ENCODE data around the gene IL24.

IL24 gene

DNA sequence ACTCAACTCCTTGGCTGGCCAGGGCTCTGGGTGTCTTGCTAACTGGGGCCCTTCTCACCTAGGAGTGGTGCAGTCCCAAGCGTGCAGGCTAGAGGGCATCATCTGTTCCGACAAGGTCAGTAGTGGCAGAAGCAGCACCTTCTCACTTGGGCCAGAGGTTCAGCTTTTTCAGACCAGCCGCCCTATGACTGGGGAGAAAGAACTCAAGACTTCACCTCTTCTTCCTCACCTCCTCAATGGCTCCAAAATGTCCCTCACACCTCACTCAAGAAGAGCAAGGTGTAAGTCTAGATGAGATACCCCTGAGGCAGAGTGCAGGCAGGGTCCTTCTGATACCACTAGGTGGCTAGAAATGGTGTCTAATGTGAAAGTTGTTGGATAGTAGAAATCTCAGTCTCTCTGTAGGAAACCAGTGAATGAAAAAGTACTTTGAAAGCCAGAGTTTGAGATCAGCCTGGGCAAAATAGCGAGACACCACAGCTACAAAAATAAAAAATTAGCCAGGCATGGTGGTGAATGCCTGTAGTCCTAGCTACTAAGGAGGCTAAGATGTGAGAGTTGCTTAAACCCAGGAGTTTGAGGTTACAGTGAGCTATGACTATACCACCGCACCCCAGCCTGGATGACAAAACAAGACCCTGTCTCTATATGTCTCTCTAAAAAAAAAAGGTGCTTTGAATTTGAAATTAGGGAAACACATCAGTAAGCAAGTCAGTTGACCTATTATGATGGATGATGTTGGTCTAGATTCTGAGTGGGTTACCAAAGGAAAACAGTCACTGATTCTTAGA, 40.4 kb upstream of the IL24 start:
- no peak for DNase-seq (ENCODE audit: low read depth)
- H3K4me3 ChIP-seq (ENCODE audit: low read depth, low read length), result no peak overlapping the region
- TF ChIP-seq, protein P1, sequence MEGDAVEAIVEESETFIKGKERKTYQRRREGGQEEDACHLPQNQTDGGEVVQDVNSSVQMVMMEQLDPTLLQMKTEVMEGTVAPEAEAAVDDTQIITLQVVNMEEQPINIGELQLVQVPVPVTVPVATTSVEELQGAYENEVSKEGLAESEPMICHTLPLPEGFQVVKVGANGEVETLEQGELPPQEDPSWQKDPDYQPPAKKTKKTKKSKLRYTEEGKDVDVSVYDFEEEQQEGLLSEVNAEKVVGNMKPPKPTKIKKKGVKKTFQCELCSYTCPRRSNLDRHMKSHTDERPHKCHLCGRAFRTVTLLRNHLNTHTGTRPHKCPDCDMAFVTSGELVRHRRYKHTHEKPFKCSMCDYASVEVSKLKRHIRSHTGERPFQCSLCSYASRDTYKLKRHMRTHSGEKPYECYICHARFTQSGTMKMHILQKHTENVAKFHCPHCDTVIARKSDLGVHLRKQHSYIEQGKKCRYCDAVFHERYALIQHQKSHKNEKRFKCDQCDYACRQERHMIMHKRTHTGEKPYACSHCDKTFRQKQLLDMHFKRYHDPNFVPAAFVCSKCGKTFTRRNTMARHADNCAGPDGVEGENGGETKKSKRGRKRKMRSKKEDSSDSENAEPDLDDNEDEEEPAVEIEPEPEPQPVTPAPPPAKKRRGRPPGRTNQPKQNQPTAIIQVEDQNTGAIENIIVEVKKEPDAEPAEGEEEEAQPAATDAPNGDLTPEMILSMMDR (IDR thresholded peaks at IDR 0.05; ENCODE audit: low read depth, low read length, missing control alignments), result peak; percentile 56

DNA sequence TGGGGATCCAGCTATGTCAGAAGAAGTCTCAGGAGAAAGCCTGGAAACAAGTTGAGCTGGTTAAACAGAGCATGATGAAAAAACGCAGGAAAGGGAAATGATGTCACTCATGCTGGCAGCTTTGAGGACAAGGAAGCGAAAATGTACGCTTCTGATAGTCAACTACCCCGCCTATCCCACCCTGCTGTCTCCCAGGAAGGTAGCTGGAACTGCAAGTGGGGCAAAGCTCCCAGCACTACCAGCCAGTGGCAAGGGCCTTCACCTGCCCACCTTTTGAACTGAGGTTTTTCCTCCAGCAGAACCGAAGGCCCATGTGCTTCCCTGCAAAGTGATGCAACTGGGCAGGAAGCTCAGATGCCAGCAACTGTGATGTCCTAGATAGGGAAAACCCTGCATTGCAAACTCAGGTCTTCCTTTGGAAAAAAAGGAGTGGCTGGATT, 38.1 kb upstream of the IL24 start:
- no peak overlapping the region for H3K4me3 ChIP-seq (ENCODE audit: low read depth, low read length)
- TF ChIP-seq, protein P1 (IDR thresholded peaks at IDR 0.05; ENCODE audit: low read depth, low read length, missing control alignments), result no peak
- DNase-seq (ENCODE audit: low read depth), result no peak

DNA sequence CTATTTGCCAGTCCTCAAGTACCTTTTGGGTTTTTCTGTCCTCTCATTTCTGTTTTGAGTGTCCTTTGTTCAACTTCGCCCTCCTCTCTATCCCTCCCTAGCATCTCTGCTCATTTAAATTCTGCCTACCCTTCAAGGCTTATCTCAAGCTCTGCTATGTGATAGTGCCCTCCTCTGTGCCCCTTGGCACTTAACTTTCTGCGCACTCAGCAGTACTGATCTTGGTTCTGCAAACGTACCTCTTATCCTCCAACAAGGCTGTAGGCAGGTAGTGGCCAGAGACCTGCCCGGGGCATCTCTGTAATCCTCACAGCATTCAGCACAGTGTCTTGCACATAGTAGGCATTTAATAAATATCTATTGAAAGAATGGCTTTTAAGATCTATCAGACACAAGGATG, 37.1 kb upstream of the IL24 start:
- DNase-seq (ENCODE audit: low read depth), result no peak
- TF ChIP-seq, protein P1 (IDR thresholded peaks at IDR 0.05; ENCODE audit: low read depth, low read length, missing control alignments), result no peak
- H3K4me3 ChIP-seq (ENCODE audit: low read depth, low read length), result no peak overlapping the region

DNA sequence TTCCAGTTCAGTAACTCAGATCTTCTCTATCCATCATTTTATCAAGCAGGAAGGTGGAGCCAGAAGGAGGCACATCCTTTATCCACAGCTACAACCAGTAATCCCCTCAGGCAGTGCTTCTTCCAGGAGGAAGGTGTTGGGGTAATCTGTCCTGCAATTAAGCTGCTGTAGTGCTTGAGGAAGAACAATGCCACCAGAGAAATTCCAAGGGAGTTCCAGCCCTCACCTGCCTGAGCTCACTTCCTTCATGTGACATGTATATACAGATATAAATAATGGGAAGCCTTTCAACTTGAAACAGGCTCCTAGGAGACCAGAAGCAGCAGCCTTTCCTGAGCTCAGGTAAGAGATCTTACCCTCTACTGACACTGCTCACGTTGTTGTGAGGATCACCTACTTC, 34.0 kb upstream of the IL24 start:
- DNase-seq (ENCODE audit: low read depth), result no peak
- TF ChIP-seq, protein P1 (IDR thresholded peaks at IDR 0.05; ENCODE audit: low read depth, low read length, missing control alignments), result no peak

DNA sequence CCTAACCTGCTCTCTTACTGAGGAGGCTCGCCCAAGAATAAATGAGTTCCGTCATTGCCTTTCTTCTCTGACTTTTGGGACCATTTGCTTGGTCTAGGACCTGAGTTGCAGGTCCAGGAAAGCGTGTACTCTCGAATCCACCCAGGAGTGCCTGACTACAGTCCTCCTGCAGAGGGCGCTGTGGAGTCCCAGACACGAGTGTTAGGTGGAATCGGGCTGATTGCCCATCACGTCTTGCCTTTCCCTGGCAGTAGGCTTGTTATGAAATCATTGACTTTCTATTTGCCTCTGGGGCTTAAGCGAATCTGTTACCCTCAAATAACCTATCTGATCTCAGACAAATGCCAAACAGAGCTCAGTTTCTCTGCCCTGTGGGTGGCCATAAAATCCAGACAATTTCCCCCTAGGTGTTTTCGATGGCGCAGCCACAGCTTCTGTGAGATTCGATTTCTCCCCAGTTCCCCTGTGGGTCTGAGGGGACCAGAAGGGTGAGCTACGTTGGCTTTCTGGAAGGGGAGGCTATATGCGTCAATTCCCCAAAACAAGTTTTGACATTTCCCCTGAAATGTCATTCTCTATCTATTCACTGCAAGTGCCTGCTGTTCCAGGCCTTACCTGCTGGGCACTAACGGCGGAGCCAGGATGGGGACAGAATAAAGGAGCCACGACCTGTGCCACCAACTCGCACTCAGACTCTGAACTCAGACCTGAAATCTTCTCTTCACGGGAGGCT, 32.1 kb upstream of the IL24 start, which contains the start of gene IL20:
Gene IL20 (plus strand): TSS at position 685 of the 733 bp plus-strand sequence. CDS start 230 bp downstream, outside the sequence.
- TF ChIP-seq, protein P1 (IDR thresholded peaks at IDR 0.05; ENCODE audit: low read depth, low read length, missing control alignments), result peak; percentile 98
- DNase-seq (ENCODE audit: low read depth), result peak; percentile 30
- no peak within 1 kb of the TSS for H3K4me3 ChIP-seq (ENCODE audit: low read depth, low read length)

More for the DNA sequence above, 34.0 kb upstream of the IL24 start:
- H3K4me3 ChIP-seq (ENCODE audit: low read depth, low read length), result no peak overlapping the region

DNA sequence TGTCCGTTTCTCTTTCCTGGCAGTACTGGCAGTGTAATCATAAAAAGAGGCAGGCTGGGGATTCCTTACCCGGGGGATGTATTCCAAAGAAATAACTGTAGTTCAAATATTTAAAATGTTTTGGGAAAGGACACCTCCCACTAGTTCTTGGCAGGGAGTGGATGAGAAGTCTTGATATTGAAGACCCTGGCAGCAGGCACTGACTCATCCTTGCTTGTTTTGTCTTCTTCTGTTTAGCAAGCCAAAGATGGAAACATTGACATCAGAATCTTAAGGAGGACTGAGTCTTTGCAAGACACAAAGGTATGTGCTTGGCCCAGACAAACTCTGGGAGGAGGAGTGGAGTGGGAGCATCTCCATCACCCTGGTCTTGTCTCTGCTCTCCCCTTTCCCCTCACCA, 31.2 kb upstream of the IL24 start:
- DNase-seq (ENCODE audit: low read depth), result no peak

More for the DNA sequence above, 31.2 kb upstream of the IL24 start:
- TF ChIP-seq, protein P1 (IDR thresholded peaks at IDR 0.05; ENCODE audit: low read depth, low read length, missing control alignments), result no peak
- no peak overlapping the region for H3K4me3 ChIP-seq (ENCODE audit: low read depth, low read length)
